IMR-90 (cell line): Measurements from ENCODE around the gene PACSIN3. TPM values are rescaled to one million over a fixed set of nuclear protein-coding genes. Genes with fewer than 3 reads are reported as not detected.

Experiments
- ATAC-seq: fragments of 200-7000 bp; cut with Tn5 transposase; 2 replicates; pipeline ENCODE4 v1.9.1; 2020; ENCODE audit warnings: low read depth, mild to moderate bottlenecking, moderate library complexity
- BruUV-seq: library from RNA; stranded (reverse); fragments of 400-500 nt; replicated peaks from 2 replicates; lab custom pipeline; 2021; lab: Mats Ljungman, UMichigan
- CTCF ChIA-PET: fragments of 300-600 bp; formaldehyde crosslinking; extraction: SDS; loops from one replicate; lab custom pipeline; 2021; ENCODE audit warnings: antibody characterized with exemption; lab: Yijun Ruan, JAX
- POLR2A ChIA-PET: fragments of 300-600 bp; sonication (Branson Sonifier 250); formaldehyde crosslinking; loops from one replicate; lab custom pipeline; 2022; ENCODE audit warnings: antibody characterized with exemption; ENCODE audit not compliant: unreplicated experiment; lab: Charles Lee
- DNase-seq: peaks from one replicate; pipeline ENCODE4 v3.0.0; 2013
- H2AFZ ChIP-seq: replicated peaks from 2 replicates; pipeline ENCODE3; 2013; ENCODE audit warnings: low read length, mild to moderate bottlenecking; ENCODE audit not compliant: poor library complexity
- H2AK5ac ChIP-seq: 2 replicates; pipeline ENCODE4 v1.6.1; 2013; ENCODE audit warnings: low read depth, low read length, inconsistent platforms
- H2AK9ac ChIP-seq: replicated peaks from 2 replicates; pipeline ENCODE3; 2013; ENCODE audit warnings: mild to moderate bottlenecking, low read depth, low read length, moderate library complexity; ENCODE audit not compliant: poor library complexity
- H2BK120ac ChIP-seq: 2 replicates; pipeline ENCODE4 v1.6.1; 2013; ENCODE audit warnings: low read depth, low read length, inconsistent platforms
- H2BK15ac ChIP-seq: 3 replicates; pipeline ENCODE4 v1.6.1; 2013; ENCODE audit warnings: low read depth, low read length, inconsistent platforms
- H2BK20ac ChIP-seq: 2 replicates; pipeline ENCODE4 v1.6.1; 2013; ENCODE audit warnings: low read depth, mild to moderate bottlenecking, inconsistent platforms, low read length, moderate library complexity
- H2BK5ac ChIP-seq: 2 replicates; pipeline ENCODE4 v1.6.1; 2013; ENCODE audit warnings: mild to moderate bottlenecking, low read depth, low read length, inconsistent platforms; ENCODE audit not compliant: poor library complexity, severe bottlenecking
- H3K14ac ChIP-seq: replicated peaks from 2 replicates; pipeline ENCODE4 v1.6.1; 2013; ENCODE audit warnings: low read depth, low read length, inconsistent platforms
- H3K18ac ChIP-seq: 2 replicates; pipeline ENCODE4 v1.6.1; 2013; ENCODE audit warnings: low read depth, low read length, control low read depth
- H3K23ac ChIP-seq: 2 replicates; pipeline ENCODE4 v1.6.1; 2013; ENCODE audit warnings: low read depth, low read length, inconsistent platforms
- H3K27ac ChIP-seq: 2 replicates; pipeline ENCODE4 v1.5.1; 2013; ENCODE audit warnings: mild to moderate bottlenecking, control low read depth, low read length; ENCODE audit not compliant: insufficient read depth
- H3K27me3 ChIP-seq: 2 replicates; pipeline ENCODE4 v1.6.1; 2013; ENCODE audit warnings: low read length; ENCODE audit not compliant: control insufficient read depth, insufficient read depth
- H3K36me3 ChIP-seq: 2 replicates; pipeline ENCODE4 v1.6.1; 2013; ENCODE audit warnings: low read length, mixed read lengths; ENCODE audit not compliant: control insufficient read depth, insufficient read depth
- H3K4ac ChIP-seq: 2 replicates; pipeline ENCODE4 v1.6.1; 2013; ENCODE audit warnings: low read depth, low read length, inconsistent platforms
- H3K4me1 ChIP-seq: 2 replicates; pipeline ENCODE4 v1.6.1; 2013; ENCODE audit warnings: low read length, mixed read lengths; ENCODE audit not compliant: control insufficient read depth, insufficient read depth
- H3K4me2 ChIP-seq: 2 replicates; pipeline ENCODE4 v1.6.1; 2013; ENCODE audit warnings: low read depth, mild to moderate bottlenecking, control low read depth, low read length, moderate library complexity
- H3K4me3 ChIP-seq: 2 replicates; pipeline ENCODE4 v1.5.1; 2013; ENCODE audit warnings: low read depth, mild to moderate bottlenecking, control low read depth, low read length, moderate library complexity; ENCODE audit not compliant: insufficient read depth
- H3K56ac ChIP-seq: 2 replicates; pipeline ENCODE4 v1.6.1; 2013; ENCODE audit warnings: low read length, inconsistent platforms; ENCODE audit not compliant: insufficient read depth; ENCODE audit errors: extremely low read depth
- H3K79me1 ChIP-seq, 2 experiments: 2 replicates each; pipeline ENCODE4 v1.6.1; 2013; ENCODE audit warnings: low read length in 2 of 2, inconsistent platforms in 1 of 2, low read depth in 1 of 2
- H3K9ac ChIP-seq: 2 replicates; pipeline ENCODE4 v1.6.1; 2013; ENCODE audit warnings: low read depth, low read length, control low read depth
- H3K9me1 ChIP-seq: 2 replicates; pipeline ENCODE4 v1.6.1; 2013; ENCODE audit warnings: low read length, inconsistent platforms; ENCODE audit not compliant: insufficient read depth
- H3K9me3 ChIP-seq: 2 replicates; pipeline ENCODE4 v1.6.1; 2013; ENCODE audit warnings: low read length; ENCODE audit not compliant: control insufficient read depth, insufficient read depth
- H4K20me1 ChIP-seq: 2 replicates; pipeline ENCODE4 v1.6.1; 2013; ENCODE audit warnings: low read length, inconsistent platforms; ENCODE audit not compliant: insufficient read depth
- H4K5ac ChIP-seq: 2 replicates; pipeline ENCODE4 v1.6.1; 2013; ENCODE audit warnings: mild to moderate bottlenecking, low read depth, low read length, control low read depth
- H4K8ac ChIP-seq, 2 experiments: 2 replicates each; pipeline ENCODE4 v1.6.1; 2013; ENCODE audit warnings: low read depth in 2 of 2, low read length in 2 of 2, control low read depth in 1 of 2, inconsistent platforms in 1 of 2
- H4K91ac ChIP-seq: 2 replicates; pipeline ENCODE4 v1.6.1; 2013; ENCODE audit warnings: low read depth, low read length, inconsistent platforms; ENCODE audit not compliant: insufficient read depth
- CEBPB ChIP-seq: IDR thresholded peaks from 2 replicates; pipeline ENCODE4 v1.6.1; 2012; ENCODE audit warnings: low read depth, low read length, improper control_type of control experiment
- ELK1 ChIP-seq: fragments of 150-350 bp; IDR thresholded peaks from 2 replicates; pipeline ENCODE4 v1.6.1; 2016; ENCODE audit warnings: low read depth, mild to moderate bottlenecking, low read length, moderate library complexity, borderline replicate concordance
- FOS ChIP-seq: fragments of 150-350 bp; IDR thresholded peaks from 2 replicates; pipeline ENCODE4 v1.6.1; 2016; ENCODE audit warnings: low read depth, low read length
- NFE2L2 ChIP-seq: fragments of 150-350 bp; IDR thresholded peaks from 2 replicates; pipeline ENCODE4 v1.6.1; 2016; ENCODE audit warnings: low read depth, mild to moderate bottlenecking, low read length
- POLR2A ChIP-seq: IDR thresholded peaks from 2 replicates; pipeline ENCODE4 v1.6.1; 2012; ENCODE audit warnings: mild to moderate bottlenecking, low read depth, low read length
- RFX5 ChIP-seq: IDR thresholded peaks from 2 replicates; pipeline ENCODE4 v1.8.0; 2012; ENCODE audit warnings: low read depth, mild to moderate bottlenecking, low read length, moderate library complexity
- SMC3 ChIP-seq: fragments of 150-350 bp; IDR thresholded peaks from 2 replicates; pipeline ENCODE4 v1.6.1; 2016; ENCODE audit warnings: low read depth, mild to moderate bottlenecking, antibody characterized with exemption, low read length, moderate library complexity
- WGBS, 2 experiments: methylation state at CpG; one replicate each; pipeline versions ENCODE4 v1.1.5 to v1.1.7; 2013; ENCODE audit warnings: missing lambda C conversion rate in 2 of 2; ENCODE audit not compliant: insufficient read length in 1 of 2; ENCODE audit errors: extremely low coverage in 2 of 2; 5-methylcytosine and 5-hydroxymethylcytosine counted together
- dilution Hi-C: fragments of 300-500 bp; cut with HindIII; formaldehyde crosslinking; loops from one replicate; pipeline ENCODE4 v1.14.3; 2018; ENCODE audit warnings: low sequenced_read_pairs; ENCODE audit not compliant: unreplicated experiment
- in situ Hi-C: fragments of 300-500 bp; cut with MboI; formaldehyde crosslinking; loops from 3 replicates; pipeline ENCODE4 v1.14.3; 2019; ENCODE audit warnings: low sequenced_read_pairs, inconsistent platforms, mixed read lengths
- intact Hi-C: fragments of 100-400 bp; cut with micrococcal nuclease; formaldehyde crosslinking; loops from 2 replicates; pipeline ENCODE4 v1.10.0; 2022
- polyA plus RNA-seq, 3 experiments: library from polyadenylated mRNA; depleted of rRNA; stranded (reverse); fragments of >200 nt; gene quantifications; 2 replicates each; pipeline ENCODE4 v1.2.3, GENCODE V29; 2012; ENCODE audit warnings: low replicate concordance in 1 of 3
- total RNA-seq: library from RNA; depleted of rRNA; stranded (reverse); fragments of >200 nt; gene quantifications from 2 replicates; pipeline ENCODE4 v1.2.3, GENCODE V29; 2012

Gene PACSIN3
- total and polyA plus RNA-seq, 2 of the 4 experiments (the other 2 are of a cell fraction) = 19.2 to 21.1 TPM

GRCh38 chr11:47233051-47233450, 46.8 kb upstream of the PACSIN3 start:
- Histone ChIP-seq H2AFZ (no peak overlapping the region), H2BK20ac (no peak overlapping the region), H3K4me2 (no peak overlapping the region), H3K23ac (no peak overlapping the region), H3K27me3 (no peaks in the 10 kb centered on the region), H4K5ac (no peak overlapping the region), H2AK9ac (peak overlapping the region; percentile 44), H3K4ac (peak overlapping the region; percentile 0; the same call in 1 of the 2 replicates), H3K4me3 (no peak overlapping the region), H4K20me1 (no peaks in the 10 kb centered on the region; the same call in 1 of the 2 replicates), H3K79me1 (peaks cover 9 to 37% of the 10 kb centered on the region in 2 experiments; a peak in 3 of 4 replicates), H4K8ac (no peak overlapping the region), H2AK5ac (peak overlapping the region; percentile 44; the same call in 1 of the 2 replicates), H2BK120ac (no peak overlapping the region), H2BK15ac (no peak overlapping the region), H3K4me1 (peaks cover 14% of the 10 kb centered on the region), H3K14ac (no peak overlapping the region), H3K56ac (no peak overlapping the region), H3K9ac (no peak overlapping the region), H4K91ac (no peak overlapping the region), H2BK5ac (no peak overlapping the region), H3K9me1 (peaks cover 4% of the 10 kb centered on the region; the same call in 1 of the 2 replicates), H3K18ac (no peak overlapping the region), H3K27ac (no peak overlapping the region), H3K36me3 (peaks cover 30% of the 10 kb centered on the region), H3K9me3 (no peaks in the 10 kb centered on the region)
- DNase-seq (no peak), ATAC-seq (no peak)
- in situ Hi-C loops = no loop called here
- ChIA-PET POLR2A (no interaction called here), CTCF (interaction anchor here (0.9 to 2.8 kb wide), 4 partner anchors 24 to 122 kb away, joined by 3 to 12 read pairs (median 4); partner anchors contain the start of gene NR1H3)
- no TSS peak for BruUV-seq
- WGBS, 2 experiments = 100% methylated on average over 2 of the region's 4 CpGs; no CpG with 5 or more reads in 1 of the 2 experiments
- intact Hi-C loops = no loop called here
- TF ChIP-seq CEBPB (no peak), FOS (no peak), POLR2A (no peak), NFE2L2 (no peak), ELK1 (no peak), RFX5 (no peak), SMC3 (no peak)
- dilution Hi-C loops = no loop called here
